Body of pancreas (tissue), 4 donors: ENCODE results near the gene ACSBG1. TPM values are rescaled to one million over a fixed set of nuclear protein-coding genes. Genes with fewer than 3 reads are reported as not detected.

Experiments
- ATAC-seq: fragments of 150-250 bp; one replicate; pipeline ENCODE4 v1.9.1; 2016
- DNase-seq, 4 donors: peaks; one replicate each; pipeline ENCODE4 v3.0.0-alpha.2; 2019
- H3K27ac ChIP-seq, 4 donors: fragments of 200-600 bp; sonication (generic); 1 replicate in 3 of 4; 2 replicates in 1 of 4; pipeline versions ENCODE4 v1.5.1 to v1.6.1; 2016 to 2019; ENCODE audit warnings: mild to moderate bottlenecking in 1 of 4, mixed read lengths in 1 of 4, moderate library complexity in 1 of 4
- H3K27me3 ChIP-seq, 2 donors: fragments of 200-600 bp; sonication (generic); one replicate each; pipeline ENCODE4 v1.6.0; 2016; ENCODE audit warnings: mild to moderate bottlenecking in 1 of 2
- H3K36me3 ChIP-seq, 2 donors: fragments of 200-600 bp; sonication (generic); replicated peaks in 1 of 2; 2 replicates each; pipeline ENCODE4 v1.5.1; 2016; ENCODE audit warnings: low read depth in 2 of 2; ENCODE audit not compliant: insufficient read depth in 1 of 2
- H3K4me1 ChIP-seq: fragments of 200-600 bp; sonication (generic); one replicate; pipeline ENCODE4 v1.6.0; 2016
- H3K4me3 ChIP-seq, 2 donors: fragments of 200-600 bp; sonication (generic); 1 replicate in 1 of 2; 2 replicates in 1 of 2; pipeline ENCODE4 v1.5.1; 2016 to 2019
- H3K9me3 ChIP-seq, 3 donors: fragments of 200-600 bp; sonication (generic); 1 replicate in 2 of 3; 2 replicates in 1 of 3; pipeline ENCODE4 v1.5.1; 2016
- POLR2A ChIP-seq, 3 donors: fragments of 450-650 bp; IDR thresholded peaks; one replicate each; pipeline ENCODE4 v1.6.1; 2016; ENCODE audit warnings: antibody characterized with exemption in 3 of 3, mild to moderate bottlenecking in 2 of 3
- WGBS, 2 donors: methylation state at CpG; one replicate each; pipeline ENCODE4 v1.1.5; 2017; 5-methylcytosine and 5-hydroxymethylcytosine counted together
- intact Hi-C: fragments of 100-400 bp; cut with DNase I; formaldehyde crosslinking; loops from one replicate; pipeline ENCODE4 v1.15.1; 2023
- total RNA-seq, 2 donors: library from RNA; depleted of rRNA; stranded (reverse); fragments of >200 nt; gene quantifications; one replicate each; pipeline ENCODE4 v1.1.0, GENCODE V29; 2016
- TF ChIP-seq, protein P1 (sequence below), 7 experiments: fragments of 450-650 bp in 4 of 7; fragments of 200-600 bp in 3 of 7; sonication (generic) in 3 of 7; IDR thresholded peaks; one replicate each; pipeline ENCODE4 v1.5.1; 2016 to 2019; ENCODE audit warnings: antibody characterized with exemption in 7 of 7

ACSBG1 gene
- total RNA-seq, 2 donors from 2014 or later: not detected

DNA sequence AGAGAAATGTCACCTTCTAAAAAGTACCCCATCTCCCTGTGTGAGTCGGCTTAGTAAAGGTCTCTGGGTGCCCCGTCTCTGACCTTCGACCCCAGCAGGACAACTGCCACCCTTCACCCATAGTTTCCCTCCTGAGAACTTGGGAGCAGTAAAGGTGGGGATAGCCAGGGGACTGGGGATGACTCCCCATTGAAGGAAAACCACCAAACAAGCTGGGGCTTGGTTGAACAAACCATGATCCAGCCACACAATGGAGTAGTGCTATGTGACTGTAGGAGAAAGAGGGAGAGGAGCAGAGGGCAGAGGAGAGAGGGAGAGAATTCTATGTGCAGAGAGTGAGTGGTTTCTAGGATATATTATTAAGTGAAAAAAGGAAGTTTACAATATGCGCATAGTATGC, 51.5 kb downstream of the ACSBG1 start:
- intact Hi-C loops: no loop called here
- TF ChIP-seq POLR2A (IDR thresholded peaks at IDR 0.05): no peak
- TF ChIP-seq, protein P1, sequence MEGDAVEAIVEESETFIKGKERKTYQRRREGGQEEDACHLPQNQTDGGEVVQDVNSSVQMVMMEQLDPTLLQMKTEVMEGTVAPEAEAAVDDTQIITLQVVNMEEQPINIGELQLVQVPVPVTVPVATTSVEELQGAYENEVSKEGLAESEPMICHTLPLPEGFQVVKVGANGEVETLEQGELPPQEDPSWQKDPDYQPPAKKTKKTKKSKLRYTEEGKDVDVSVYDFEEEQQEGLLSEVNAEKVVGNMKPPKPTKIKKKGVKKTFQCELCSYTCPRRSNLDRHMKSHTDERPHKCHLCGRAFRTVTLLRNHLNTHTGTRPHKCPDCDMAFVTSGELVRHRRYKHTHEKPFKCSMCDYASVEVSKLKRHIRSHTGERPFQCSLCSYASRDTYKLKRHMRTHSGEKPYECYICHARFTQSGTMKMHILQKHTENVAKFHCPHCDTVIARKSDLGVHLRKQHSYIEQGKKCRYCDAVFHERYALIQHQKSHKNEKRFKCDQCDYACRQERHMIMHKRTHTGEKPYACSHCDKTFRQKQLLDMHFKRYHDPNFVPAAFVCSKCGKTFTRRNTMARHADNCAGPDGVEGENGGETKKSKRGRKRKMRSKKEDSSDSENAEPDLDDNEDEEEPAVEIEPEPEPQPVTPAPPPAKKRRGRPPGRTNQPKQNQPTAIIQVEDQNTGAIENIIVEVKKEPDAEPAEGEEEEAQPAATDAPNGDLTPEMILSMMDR (IDR thresholded peaks at IDR 0.05): no peak
- 81 to 90% methylated on average over 4 of the region's 4 CpGs for WGBS, 2 donors
- DNase-seq (no peak), ATAC-seq (no peak)
- Histone ChIP-seq H3K27ac (no peak overlapping the region), H3K9me3 (no peaks in the 10 kb centered on the region), H3K27me3 (no peaks in the 10 kb centered on the region), H3K4me1 (no peaks in the 10 kb centered on the region), H3K4me3 (no peak overlapping the region), H3K36me3 (no peaks in the 10 kb centered on the region)

DNA sequence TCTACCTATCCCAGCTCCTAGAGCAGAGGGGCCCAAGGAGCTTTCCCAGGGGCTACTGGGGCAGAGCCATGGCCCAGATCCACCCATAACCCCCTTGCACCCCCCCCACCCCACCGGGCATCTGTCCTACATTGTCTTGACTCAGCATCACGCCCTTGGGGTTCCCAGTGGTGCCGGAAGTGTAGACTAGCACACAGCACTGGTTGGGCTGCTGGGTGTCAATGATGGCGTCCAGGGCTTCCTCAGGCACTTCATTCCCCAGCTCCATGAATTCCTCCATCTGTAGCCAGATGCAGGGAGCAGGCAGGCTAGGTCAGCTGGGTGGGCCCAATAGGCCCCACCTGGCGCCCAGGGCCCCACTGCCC, 52.0 kb downstream of the ACSBG1 start:
- H3K4me3 ChIP-seq: no peak overlapping the region
- no peaks in the 10 kb centered on the region for H3K9me3 ChIP-seq
- intact Hi-C loops: no loop called here
- H3K36me3 ChIP-seq: no peaks in the 10 kb centered on the region
- WGBS, 2 donors: 85 to 88% methylated on average over 4 to 5 of the region's 5 CpGs
- DNase-seq (no peak), ATAC-seq (no peak)
- H3K4me1 ChIP-seq: no peaks in the 10 kb centered on the region
- TF ChIP-seq POLR2A (IDR thresholded peaks at IDR 0.05): no peak
- TF ChIP-seq, protein P1 (IDR thresholded peaks at IDR 0.05): no peak
- H3K27ac ChIP-seq: no peak overlapping the region
- no peaks in the 10 kb centered on the region for H3K27me3 ChIP-seq

DNA sequence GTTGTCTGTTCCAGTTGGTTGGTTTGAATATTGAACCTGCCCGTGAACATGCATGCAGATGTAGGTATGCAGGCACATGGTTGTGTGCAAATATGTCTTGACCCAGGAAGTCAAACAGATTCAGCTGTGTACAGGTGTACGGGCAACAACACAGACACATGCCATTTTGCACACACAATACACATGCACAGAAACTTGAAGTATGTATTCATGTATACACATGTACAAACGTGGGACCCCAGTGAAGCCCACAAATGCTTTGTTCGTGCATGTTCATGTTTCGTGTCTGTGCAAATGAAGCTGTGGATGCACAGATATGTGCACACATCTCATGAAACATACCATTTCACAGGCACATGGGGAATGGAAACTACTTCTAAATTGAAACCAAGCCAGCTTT, 54.5 kb downstream of the ACSBG1 start:
- H3K9me3 ChIP-seq: no peaks in the 10 kb centered on the region
- H3K27ac ChIP-seq: no peak overlapping the region
- H3K36me3 ChIP-seq: no peaks in the 10 kb centered on the region
- TF ChIP-seq, protein P1 (IDR thresholded peaks at IDR 0.05): no peak
- no peak for TF ChIP-seq POLR2A (IDR thresholded peaks at IDR 0.05)
- H3K4me1 ChIP-seq: no peaks in the 10 kb centered on the region
- ATAC-seq (no peak), DNase-seq (no peak)
- H3K4me3 ChIP-seq: no peak overlapping the region
- no peaks in the 10 kb centered on the region for H3K27me3 ChIP-seq
- WGBS, 2 donors: 73 to 82% methylated on average over 5 of the region's 5 CpGs
- intact Hi-C loops: loop anchor here (5.0 kb wide), 1 partner anchor 62 kb away; no protein-coding TSS in a partner anchor

DNA sequence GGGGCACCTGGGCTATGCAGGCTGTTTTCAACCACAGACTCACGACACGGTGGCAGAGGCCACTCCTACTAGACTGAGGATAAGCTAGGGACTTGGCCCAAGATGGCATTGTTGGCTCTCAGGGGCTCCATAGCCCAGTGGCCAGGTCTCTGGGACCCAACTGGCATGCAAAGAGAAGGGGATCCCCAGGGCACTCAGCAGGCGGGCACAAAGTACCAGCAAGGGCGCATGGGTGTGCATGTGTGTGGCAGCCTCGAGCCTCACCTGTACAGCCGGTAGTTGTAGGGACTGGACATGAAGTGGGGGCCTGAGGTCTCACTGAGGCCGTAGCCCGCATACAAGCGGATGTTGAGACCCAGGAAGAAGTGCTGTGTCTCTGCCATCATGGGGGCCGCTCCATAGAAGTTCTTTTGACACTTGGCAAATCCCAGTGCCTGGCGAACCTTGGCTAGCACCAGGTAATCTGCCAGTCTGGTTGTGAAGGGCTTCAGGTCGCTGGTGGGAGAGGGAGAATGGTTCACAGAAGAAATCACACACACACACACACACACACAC, 55.0 kb downstream of the ACSBG1 start:
- intact Hi-C loops: loop anchor here (5.0 kb wide), 1 partner anchor 63 kb away; no protein-coding TSS in a partner anchor

More for the DNA sequence above, 55.0 kb downstream of the ACSBG1 start:
- H3K4me3 ChIP-seq: no peak overlapping the region
- H3K27ac ChIP-seq: no peak overlapping the region
- ATAC-seq (no peak), DNase-seq (no peak)
- H3K36me3 ChIP-seq: no peaks in the 10 kb centered on the region
- TF ChIP-seq POLR2A (IDR thresholded peaks at IDR 0.05): no peak
- TF ChIP-seq, protein P1 (IDR thresholded peaks at IDR 0.05): no peak
- no peaks in the 10 kb centered on the region for H3K9me3 ChIP-seq
- no peaks in the 10 kb centered on the region for H3K4me1 ChIP-seq
- WGBS, 2 donors: 81 to 89% methylated on average over 8 to 11 of the region's 12 CpGs
- H3K27me3 ChIP-seq: no peaks in the 10 kb centered on the region
